HG02623 (cell line): ENCODE results near the gene NKX2-1.

Experiments used
- ATAC-seq: cut with Tn5 transposase; IDR thresholded peaks from one replicate; pipeline ENCODE4 v1.9.1; 2021; ENCODE audit warnings: moderate library complexity; ENCODE audit not compliant: unreplicated experiment

Gene NKX2-1

GRCh38 chr14:36518031-36518585 lies 1.9 kb downstream of the NKX2-1 start:
- no peak for ATAC-seq

- no peak for ATAC-seq
Observed at GRCh38 chr14:36517242-36518030, 2.6 kb downstream of the NKX2-1 start.

- ATAC-seq: no peak
Observed at GRCh38 chr14:36516719-36517241, 3.3 kb downstream of the NKX2-1 start.

- ATAC-seq: no peak
Observed at GRCh38 chr14:36515896-36516718, 3.9 kb downstream of the NKX2-1 start.

GRCh38 chr14:36515105-36515593 lies 4.9 kb downstream of the NKX2-1 start:
- no peak for ATAC-seq

GRCh38 chr14:36514278-36515104 lies 5.5 kb downstream of the NKX2-1 start:
- ATAC-seq: no peak

- ATAC-seq: no peak
Observed at GRCh38 chr14:36513451-36514277, 6.4 kb downstream of the NKX2-1 start.

GRCh38 chr14:36513012-36513420 lies 7.0 kb downstream of the NKX2-1 start:
- no peak for ATAC-seq

- ATAC-seq: no peak
Observed at GRCh38 chr14:36512585-36513003, 7.4 kb downstream of the NKX2-1 start.

GRCh38 chr14:36511981-36512584 lies 7.9 kb downstream of the NKX2-1 start:
- ATAC-seq: no peak

- ATAC-seq: no peak
Observed at GRCh38 chr14:36510874-36511273, 9.2 kb downstream of the NKX2-1 start.

GRCh38 chr14:36510078-36510799 lies 9.8 kb downstream of the NKX2-1 start:
- no peak for ATAC-seq

GRCh38 chr14:36509069-36509917 lies 10.7 kb downstream of the NKX2-1 start:
- ATAC-seq: no peak

- ATAC-seq: no peak
Observed at GRCh38 chr14:36508418-36509068, 11.5 kb downstream of the NKX2-1 start.

- no peak for ATAC-seq
Observed at GRCh38 chr14:36507847-36508417, 12.1 kb downstream of the NKX2-1 start.

GRCh38 chr14:36506732-36507614 lies 13.1 kb downstream of the NKX2-1 start:
- ATAC-seq: no peak
